Measurements from ENCODE around the gene LDB2. TPM values are rescaled to one million over a fixed set of nuclear protein-coding genes. Genes with fewer than 3 reads are reported as not detected.
A peak's percentile ranks its signal among the peaks of the same experiment; 100 is the strongest.

Gene LDB2
- total and polyA plus RNA-seq, 11 donors: 9.5 to 38.7 (median 26.3) TPM

- whole genome bisulfite sequencing, 4 donors: 48 to 55% (median 52%) methylated on average over 4 of the region's 4 CpGs
Observed at GRCh38 chr4:16865897-16866283, 32.6 kb downstream of the LDB2 start.

DNA sequence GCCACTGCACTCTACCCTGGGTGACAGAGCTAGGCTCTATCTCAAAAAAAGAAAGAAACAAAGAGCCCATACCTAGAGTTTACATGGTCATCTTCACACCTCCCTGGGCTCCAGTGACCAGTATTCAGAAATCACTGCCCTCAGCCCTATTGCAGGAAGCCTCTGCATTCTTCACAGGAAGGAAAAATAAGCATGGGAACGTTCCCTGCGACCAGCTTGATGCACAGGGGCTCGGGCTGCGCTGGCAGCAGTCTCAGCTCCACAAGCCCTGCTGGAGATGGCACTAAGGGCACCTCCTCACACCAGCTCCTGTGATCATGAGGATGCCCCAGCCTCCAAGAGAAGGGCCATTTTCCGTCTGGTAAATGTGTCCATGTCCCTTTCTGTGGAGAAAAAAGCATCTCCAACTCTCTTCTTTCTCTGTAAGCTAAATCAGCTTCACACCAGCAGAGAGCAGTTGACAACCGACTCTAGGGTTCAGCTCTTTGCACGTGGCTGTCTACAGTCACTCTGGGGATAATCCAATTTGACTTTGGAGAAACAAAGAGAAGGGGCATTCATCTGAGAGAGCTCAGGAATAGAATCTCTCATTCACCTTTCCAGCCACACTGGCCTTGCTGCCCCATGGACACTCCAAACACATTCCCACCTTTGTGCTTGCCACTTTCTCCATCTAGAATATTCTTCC is 33.1 kb downstream of the LDB2 start:
- DNase-seq (no peak), ATAC-seq (no peak)
- Histone ChIP-seq H3K27ac (peak overlapping the region; percentile 38 to 91 (median 74)), H3K36me3 (no peaks in the 10 kb centered on the region), H3K4me1 (peaks cover 0 to 46% (median 12%) of the 10 kb centered on the region in 12 donors), H3K9me3 (no peaks in the 10 kb centered on the region), H3K27me3 (no peaks in the 10 kb centered on the region), H3K4me3 (no peak overlapping the region)
- TF ChIP-seq POLR2A (IDR thresholded peaks at IDR 0.05): no peak
- TF ChIP-seq, protein P1, sequence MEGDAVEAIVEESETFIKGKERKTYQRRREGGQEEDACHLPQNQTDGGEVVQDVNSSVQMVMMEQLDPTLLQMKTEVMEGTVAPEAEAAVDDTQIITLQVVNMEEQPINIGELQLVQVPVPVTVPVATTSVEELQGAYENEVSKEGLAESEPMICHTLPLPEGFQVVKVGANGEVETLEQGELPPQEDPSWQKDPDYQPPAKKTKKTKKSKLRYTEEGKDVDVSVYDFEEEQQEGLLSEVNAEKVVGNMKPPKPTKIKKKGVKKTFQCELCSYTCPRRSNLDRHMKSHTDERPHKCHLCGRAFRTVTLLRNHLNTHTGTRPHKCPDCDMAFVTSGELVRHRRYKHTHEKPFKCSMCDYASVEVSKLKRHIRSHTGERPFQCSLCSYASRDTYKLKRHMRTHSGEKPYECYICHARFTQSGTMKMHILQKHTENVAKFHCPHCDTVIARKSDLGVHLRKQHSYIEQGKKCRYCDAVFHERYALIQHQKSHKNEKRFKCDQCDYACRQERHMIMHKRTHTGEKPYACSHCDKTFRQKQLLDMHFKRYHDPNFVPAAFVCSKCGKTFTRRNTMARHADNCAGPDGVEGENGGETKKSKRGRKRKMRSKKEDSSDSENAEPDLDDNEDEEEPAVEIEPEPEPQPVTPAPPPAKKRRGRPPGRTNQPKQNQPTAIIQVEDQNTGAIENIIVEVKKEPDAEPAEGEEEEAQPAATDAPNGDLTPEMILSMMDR (IDR thresholded peaks at IDR 0.05): no peak
- WGBS, 4 donors: 63 to 75% (median 71%) methylated on average over 7 of the region's 7 CpGs
- intact Hi-C loops (cut with DNase I): no loop called here

More at GRCh38 chr4:16865897-16866283, 32.6 kb downstream of the LDB2 start:
- H3K27ac ChIP-seq: peak overlapping the region; percentile 38 to 91 (median 74)
- H3K9me3 ChIP-seq: no peaks in the 10 kb centered on the region
- peaks cover 0 to 46% (median 12%) of the 10 kb centered on the region in 12 donors for H3K4me1 ChIP-seq
- H3K4me3 ChIP-seq: no peak overlapping the region
- intact Hi-C loops (cut with DNase I): no loop called here
- DNase-seq (no peak), ATAC-seq (peak; percentile 23 to 71 (median 49))
- TF ChIP-seq POLR2A (IDR thresholded peaks at IDR 0.05): no peak
- TF ChIP-seq, protein P1 (IDR thresholded peaks at IDR 0.05): no peak
- no peaks in the 10 kb centered on the region for H3K36me3 ChIP-seq
- no peaks in the 10 kb centered on the region for H3K27me3 ChIP-seq

DNA sequence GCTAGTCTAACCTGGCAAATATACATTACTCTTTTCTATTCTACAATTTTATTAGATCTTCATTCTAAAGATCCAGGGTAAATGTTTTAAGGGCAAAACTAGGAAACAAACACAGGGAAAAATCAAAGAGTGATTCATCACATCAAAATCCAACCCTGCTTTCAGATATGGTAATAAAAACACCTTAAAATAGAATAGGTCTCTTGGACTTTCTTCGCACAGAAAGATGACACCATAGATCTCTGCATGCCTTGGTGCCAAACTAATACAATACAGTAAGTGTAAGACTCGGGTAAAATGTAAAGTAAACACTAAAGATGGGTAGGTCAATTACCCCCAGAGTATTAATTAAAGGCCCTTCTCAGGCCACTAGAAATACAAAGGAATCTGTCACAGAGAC is 34.2 kb downstream of the LDB2 start:
- 63 to 85% (median 81%) methylated on average over 2 of the region's 2 CpGs for WGBS, 4 donors
- Histone ChIP-seq H3K9me3 (no peaks in the 10 kb centered on the region), H3K36me3 (no peaks in the 10 kb centered on the region), H3K4me3 (no peak overlapping the region), H3K4me1 (peaks cover 0 to 41% (median 11%) of the 10 kb centered on the region in 12 donors), H3K27ac (peak overlapping the region in 10 of 12 donors; percentile 63 to 91 (median 74)), H3K27me3 (no peaks in the 10 kb centered on the region)
- intact Hi-C loops (cut with DNase I): loop anchor here in 1 of 10 donors (5.0 kb wide), 1 partner anchor 33 kb away; the partner anchor contains the start of gene LDB2
- TF ChIP-seq POLR2A (IDR thresholded peaks at IDR 0.05): no peak
- TF ChIP-seq, protein P1 (IDR thresholded peaks at IDR 0.05): no peak
- no peak for ATAC-seq
- DNase-seq: no peak

DNA sequence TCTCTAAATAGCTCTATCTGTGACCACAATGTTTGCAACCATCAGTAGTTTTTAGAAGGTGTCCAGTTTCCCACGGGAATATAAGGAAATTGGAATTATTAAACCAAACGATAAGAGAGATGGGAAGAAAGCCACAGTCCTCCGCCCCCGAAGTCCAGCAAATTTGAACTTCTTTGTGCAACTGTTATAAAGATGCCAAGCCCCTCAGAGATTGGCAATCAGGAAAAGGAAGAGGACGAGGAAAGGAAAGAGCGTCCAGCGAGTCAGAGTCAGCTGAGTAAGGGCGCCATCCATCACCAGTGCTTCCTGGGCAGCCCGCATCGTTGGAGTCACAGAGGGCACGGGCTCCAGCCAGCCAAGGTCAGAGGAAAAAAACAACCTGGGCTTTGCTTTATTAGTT is 35.7 kb downstream of the LDB2 start:
- TF ChIP-seq, protein P1 (IDR thresholded peaks at IDR 0.05): no peak
- no peak for TF ChIP-seq POLR2A (IDR thresholded peaks at IDR 0.05)
- 56 to 65% (median 58%) methylated on average over 11 of the region's 11 CpGs for WGBS, 4 donors
- H3K27me3 ChIP-seq: no peaks in the 10 kb centered on the region
- DNase-seq (peak in 1 of 5 donors; percentile 37), ATAC-seq (peak in 1 of 4 donors; percentile 16)
- peak overlapping the region in 10 of 12 donors; percentile 39 to 91 (median 73) for H3K27ac ChIP-seq
- H3K36me3 ChIP-seq: no peaks in the 10 kb centered on the region
- H3K4me3 ChIP-seq: no peak overlapping the region
- no peaks in the 10 kb centered on the region for H3K9me3 ChIP-seq
- intact Hi-C loops (cut with DNase I): loop anchor here in 1 of 10 donors (5.0 kb wide), 1 partner anchor 35 kb away; the partner anchor contains the start of gene LDB2
- peaks cover 0 to 50% (median 12%) of the 10 kb centered on the region in 12 donors for H3K4me1 ChIP-seq

All from heart left ventricle (tissue), 16 donors.